GM13976 (cell line): ENCODE data around the gene SEC22A.
A peak's percentile ranks its signal among the peaks of the same experiment; 100 is the strongest.

ENCODE experiments used
- DNase-seq: peaks from one replicate; pipeline ENCODE4 v3.0.0; 2012; ENCODE audit warnings: low spot score
- CTCF ChIP-seq: IDR thresholded peaks from 2 replicates; pipeline ENCODE4 v1.5.1; 2012; ENCODE audit warnings: borderline replicate concordance, mild to moderate bottlenecking; ENCODE audit not compliant: insufficient read depth; ENCODE audit errors: extremely low read depth, missing control alignments, control extremely low read depth
- in situ Hi-C: fragments of 300-500 bp; cut with MboI; formaldehyde crosslinking; loops from one replicate; pipeline ENCODE4 v1.12.0; 2022; ENCODE audit warnings: low sequenced_read_pairs, mixed read lengths, inconsistent platforms; ENCODE audit not compliant: unreplicated experiment

Gene SEC22A

GRCh38 chr3:123156276-123156995 is 45.3 kb upstream of the SEC22A start:
- TF ChIP-seq CTCF, result no peak
- DNase-seq, result peak; percentile 7
- in situ Hi-C loops, result no loop called here

- TF ChIP-seq CTCF, result no peak
- in situ Hi-C loops, result no loop called here
- DNase-seq, result no peak
Observed at GRCh38 chr3:123157209-123157597, 44.5 kb upstream of the SEC22A start.

GRCh38 chr3:123157598-123158287 is 44.0 kb upstream of the SEC22A start:
- no peak for DNase-seq
- no peak for TF ChIP-seq CTCF
- in situ Hi-C loops, result no loop called here

GRCh38 chr3:123158330-123158729 is 43.4 kb upstream of the SEC22A start:
- in situ Hi-C loops, result no loop called here
- no peak for TF ChIP-seq CTCF
- no peak for DNase-seq

GRCh38 chr3:123158899-123159390 is 42.8 kb upstream of the SEC22A start:
- in situ Hi-C loops, result no loop called here
- TF ChIP-seq CTCF, result no peak
- no peak for DNase-seq

- no peak for TF ChIP-seq CTCF
- in situ Hi-C loops, result no loop called here
- no peak for DNase-seq
Observed at GRCh38 chr3:123159926-123160635, 41.7 kb upstream of the SEC22A start.
